ENCODE measurements around the gene KRTAP10-6.

DNA sequence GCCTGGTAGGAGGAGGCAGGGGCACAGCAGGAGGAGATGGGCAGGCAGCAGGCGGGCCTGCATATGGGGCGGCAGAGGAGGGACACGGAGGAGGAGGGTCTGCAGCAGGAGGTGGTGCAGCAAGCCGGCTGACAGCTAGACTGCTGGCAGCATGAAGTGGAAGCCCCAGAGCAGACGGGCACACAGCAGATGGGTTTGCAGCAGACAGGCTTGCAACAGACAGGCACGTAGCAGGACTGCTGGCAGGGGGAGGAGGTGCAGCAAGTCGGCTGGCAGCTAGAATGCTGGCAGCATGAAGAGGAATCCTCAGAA is 12.5 kb downstream of the KRTAP10-6 start:
- TF ChIP-seq EP300 (IDR thresholded peaks at IDR 0.05; ENCODE audit: borderline replicate concordance) (no peak), CEBPB (IDR thresholded peaks at IDR 0.05) (no peak), CREB1 (IDR thresholded peaks at IDR 0.05; ENCODE audit: low read depth) (no peak), YY1 (IDR thresholded peaks at IDR 0.05; ENCODE audit: low read depth) (no peak)
- TF ChIP-seq, protein P1, sequence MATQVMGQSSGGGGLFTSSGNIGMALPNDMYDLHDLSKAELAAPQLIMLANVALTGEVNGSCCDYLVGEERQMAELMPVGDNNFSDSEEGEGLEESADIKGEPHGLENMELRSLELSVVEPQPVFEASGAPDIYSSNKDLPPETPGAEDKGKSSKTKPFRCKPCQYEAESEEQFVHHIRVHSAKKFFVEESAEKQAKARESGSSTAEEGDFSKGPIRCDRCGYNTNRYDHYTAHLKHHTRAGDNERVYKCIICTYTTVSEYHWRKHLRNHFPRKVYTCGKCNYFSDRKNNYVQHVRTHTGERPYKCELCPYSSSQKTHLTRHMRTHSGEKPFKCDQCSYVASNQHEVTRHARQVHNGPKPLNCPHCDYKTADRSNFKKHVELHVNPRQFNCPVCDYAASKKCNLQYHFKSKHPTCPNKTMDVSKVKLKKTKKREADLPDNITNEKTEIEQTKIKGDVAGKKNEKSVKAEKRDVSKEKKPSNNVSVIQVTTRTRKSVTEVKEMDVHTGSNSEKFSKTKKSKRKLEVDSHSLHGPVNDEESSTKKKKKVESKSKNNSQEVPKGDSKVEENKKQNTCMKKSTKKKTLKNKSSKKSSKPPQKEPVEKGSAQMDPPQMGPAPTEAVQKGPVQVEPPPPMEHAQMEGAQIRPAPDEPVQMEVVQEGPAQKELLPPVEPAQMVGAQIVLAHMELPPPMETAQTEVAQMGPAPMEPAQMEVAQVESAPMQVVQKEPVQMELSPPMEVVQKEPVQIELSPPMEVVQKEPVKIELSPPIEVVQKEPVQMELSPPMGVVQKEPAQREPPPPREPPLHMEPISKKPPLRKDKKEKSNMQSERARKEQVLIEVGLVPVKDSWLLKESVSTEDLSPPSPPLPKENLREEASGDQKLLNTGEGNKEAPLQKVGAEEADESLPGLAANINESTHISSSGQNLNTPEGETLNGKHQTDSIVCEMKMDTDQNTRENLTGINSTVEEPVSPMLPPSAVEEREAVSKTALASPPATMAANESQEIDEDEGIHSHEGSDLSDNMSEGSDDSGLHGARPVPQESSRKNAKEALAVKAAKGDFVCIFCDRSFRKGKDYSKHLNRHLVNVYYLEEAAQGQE (IDR thresholded peaks at IDR 0.05; ENCODE audit: low read depth) = no peak

Measured in Ishikawa (cell line).